Kidney epithelial cell (primary cell): ENCODE data around the gene GRIK1. TPM values are rescaled to one million over a fixed set of nuclear protein-coding genes. Genes with fewer than 3 reads are reported as not detected.

Source experiments
- DNase-seq: peaks from one replicate; pipeline ENCODE4 v3.0.0-alpha.2; 2010; ENCODE audit warnings: low read depth
- H3K27me3 ChIP-seq: 2 replicates; pipeline ENCODE4 v1.6.0; 2011; ENCODE audit warnings: low read length; ENCODE audit not compliant: control insufficient read depth, insufficient read depth
- H3K36me3 ChIP-seq: 2 replicates; pipeline ENCODE4 v1.5.1; 2011; ENCODE audit warnings: low read length; ENCODE audit not compliant: control insufficient read depth, insufficient read depth
- H3K4me3 ChIP-seq: 2 replicates; pipeline ENCODE4 v1.5.1; 2011; ENCODE audit warnings: low read depth, mild to moderate bottlenecking, control low read depth, low read length
- CTCF ChIP-seq: IDR thresholded peaks from 2 replicates; pipeline ENCODE4 v1.5.1; 2011; ENCODE audit warnings: mild to moderate bottlenecking, moderate library complexity, low read length, control low read depth, inconsistent platforms; ENCODE audit not compliant: insufficient read depth, poor library complexity, severe bottlenecking
- total RNA-seq: library from RNA; depleted of rRNA; stranded (reverse); fragments of >200 nt; gene quantifications from 2 replicates; pipeline ENCODE4 v1.2.3, GENCODE V29; 2015

GRIK1 gene
- total RNA-seq, 1 donor from 2014 or later: not detected

GRCh38 chr21:29555601-29556000, 384.2 kb downstream of the GRIK1 start:
- DNase-seq: no peak
- no peaks in the 10 kb centered on the region for H3K27me3 ChIP-seq
- no peak overlapping the region for H3K4me3 ChIP-seq
- H3K36me3 ChIP-seq: no peaks in the 10 kb centered on the region
- TF ChIP-seq CTCF: no peak

- TF ChIP-seq CTCF: no peak
- DNase-seq: no peak
- no peaks in the 10 kb centered on the region for H3K27me3 ChIP-seq
- no peaks in the 10 kb centered on the region for H3K36me3 ChIP-seq
- H3K4me3 ChIP-seq: no peak overlapping the region
These were observed 389.6 kb downstream of the GRIK1 start for GRCh38 chr21:29550205-29550604.

- H3K27me3 ChIP-seq: no peaks in the 10 kb centered on the region
- DNase-seq: no peak
- no peak for TF ChIP-seq CTCF
These were observed 390.2 kb downstream of the GRIK1 start for GRCh38 chr21:29549614-29550013.

GRCh38 chr21:29547998-29548397, 391.8 kb downstream of the GRIK1 start:
- DNase-seq: no peak
- H3K36me3 ChIP-seq: no peaks in the 10 kb centered on the region
- no peaks in the 10 kb centered on the region for H3K27me3 ChIP-seq
- TF ChIP-seq CTCF: no peak
- H3K4me3 ChIP-seq: no peak overlapping the region

More at GRCh38 chr21:29549614-29550013, 390.2 kb downstream of the GRIK1 start:
- Histone ChIP-seq H3K4me3 (no peak overlapping the region), H3K36me3 (no peaks in the 10 kb centered on the region)

GRCh38 chr21:29546071-29546470, 393.7 kb downstream of the GRIK1 start:
- H3K4me3 ChIP-seq: no peak overlapping the region
- H3K27me3 ChIP-seq: no peaks in the 10 kb centered on the region
- TF ChIP-seq CTCF: no peak
- DNase-seq: no peak
- H3K36me3 ChIP-seq: no peaks in the 10 kb centered on the region

- no peak for TF ChIP-seq CTCF
- no peak for DNase-seq
- no peaks in the 10 kb centered on the region for H3K36me3 ChIP-seq
- H3K27me3 ChIP-seq: no peaks in the 10 kb centered on the region
- H3K4me3 ChIP-seq: no peak overlapping the region
These were observed 399.5 kb downstream of the GRIK1 start for GRCh38 chr21:29540289-29540688.
